GM18502 (cell line): ENCODE data around the gene MTA1.

ENCODE experiments used
- ATAC-seq: cut with Tn5 transposase; IDR thresholded peaks from one replicate; pipeline ENCODE4 v1.9.1; 2021; ENCODE audit warnings: mild to moderate bottlenecking; ENCODE audit not compliant: unreplicated experiment, poor library complexity

MTA1 gene

GRCh38 chr14:105482486-105483110 lies 63.0 kb downstream of the MTA1 start:
- no peak for ATAC-seq

- no peak for ATAC-seq
Measured at GRCh38 chr14:105483300-105484068, 63.9 kb downstream of the MTA1 start.

GRCh38 chr14:105484069-105484996 lies 64.7 kb downstream of the MTA1 start:
- ATAC-seq: no peak

GRCh38 chr14:105484997-105485393 lies 65.4 kb downstream of the MTA1 start:
- ATAC-seq: no peak

GRCh38 chr14:105485739-105486162 lies 66.1 kb downstream of the MTA1 start:
- ATAC-seq: no peak

GRCh38 chr14:105486163-105486973 lies 66.7 kb downstream of the MTA1 start, which contains the start of gene CRIP1:
Gene CRIP1 (plus strand): TSS chr14:105486886. CDS start chr14:105487260, 374 bp downstream.
- no peak for ATAC-seq

- no peak for ATAC-seq
Measured at GRCh38 chr14:105486974-105487448, 67.4 kb downstream of the MTA1 start.

- ATAC-seq: no peak
Measured at GRCh38 chr14:105487449-105487985, 67.9 kb downstream of the MTA1 start.

GRCh38 chr14:105487986-105488777 lies 68.6 kb downstream of the MTA1 start:
- no peak for ATAC-seq

- no peak for ATAC-seq
Measured at GRCh38 chr14:105488781-105489541, 69.3 kb downstream of the MTA1 start.

GRCh38 chr14:105489542-105490266 lies 70.1 kb downstream of the MTA1 start:
- ATAC-seq: no peak

GRCh38 chr14:105490267-105490571 lies 70.6 kb downstream of the MTA1 start:
- no peak for ATAC-seq

GRCh38 chr14:105490572-105491365 lies 71.1 kb downstream of the MTA1 start, which contains the start of gene TEDC1:
Gene TEDC1 (plus strand): TSS chr14:105491246. CDS start chr14:105491376, 130 bp downstream.
- ATAC-seq: peak; percentile 74

- no peak for ATAC-seq
Measured at GRCh38 chr14:105491366-105491973, 71.8 kb downstream of the MTA1 start.

- ATAC-seq: no peak
Measured at GRCh38 chr14:105492031-105492970, 72.7 kb downstream of the MTA1 start.
